ENCODE measurements around the gene CACNG4.

CACNG4 gene

DNA sequence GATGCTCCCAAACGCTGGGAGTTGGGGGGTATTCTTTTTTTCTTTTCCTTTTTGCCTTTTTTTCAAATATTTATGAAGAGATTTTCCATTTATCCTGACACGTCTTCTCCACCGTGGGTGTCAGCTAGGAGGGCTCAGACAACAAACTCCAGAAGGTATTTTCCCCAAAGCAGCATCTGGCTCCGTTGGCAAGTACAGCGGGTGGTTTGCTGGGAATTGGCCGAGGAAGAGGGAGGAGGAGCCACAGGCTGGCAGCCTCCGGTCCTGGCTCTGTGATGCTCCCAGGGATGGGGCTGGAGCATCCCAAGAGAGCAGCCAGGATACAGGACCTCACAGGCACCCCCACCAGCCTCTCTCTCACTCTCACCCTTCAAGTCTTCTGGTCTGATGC, 10.9 kb upstream of the CACNG4 start:
- no peak for TF ChIP-seq CTCF (IDR thresholded peaks at IDR 0.05; ENCODE audit: borderline replicate concordance, insufficient read depth, low read depth, low read length)
- H3K4me3 ChIP-seq (ENCODE audit: low read depth, low read length), result no peak overlapping the region

GRCh38 chr17:66954632-66955031, 9.9 kb upstream of the CACNG4 start:
- no peak overlapping the region for H3K4me3 ChIP-seq (ENCODE audit: low read depth, low read length)
- no peak for TF ChIP-seq CTCF (IDR thresholded peaks at IDR 0.05; ENCODE audit: borderline replicate concordance, insufficient read depth, low read depth, low read length)

- TF ChIP-seq CTCF (IDR thresholded peaks at IDR 0.05; ENCODE audit: borderline replicate concordance, insufficient read depth, low read depth, low read length), result no peak
- H3K4me3 ChIP-seq (ENCODE audit: low read depth, low read length), result no peak overlapping the region
Measured at GRCh38 chr17:66955821-66956220, 8.7 kb upstream of the CACNG4 start.

GRCh38 chr17:66956941-66957340, 7.6 kb upstream of the CACNG4 start:
- no peak for TF ChIP-seq CTCF (IDR thresholded peaks at IDR 0.05; ENCODE audit: borderline replicate concordance, insufficient read depth, low read depth, low read length)
- H3K4me3 ChIP-seq (ENCODE audit: low read depth, low read length), result no peak overlapping the region

DNA sequence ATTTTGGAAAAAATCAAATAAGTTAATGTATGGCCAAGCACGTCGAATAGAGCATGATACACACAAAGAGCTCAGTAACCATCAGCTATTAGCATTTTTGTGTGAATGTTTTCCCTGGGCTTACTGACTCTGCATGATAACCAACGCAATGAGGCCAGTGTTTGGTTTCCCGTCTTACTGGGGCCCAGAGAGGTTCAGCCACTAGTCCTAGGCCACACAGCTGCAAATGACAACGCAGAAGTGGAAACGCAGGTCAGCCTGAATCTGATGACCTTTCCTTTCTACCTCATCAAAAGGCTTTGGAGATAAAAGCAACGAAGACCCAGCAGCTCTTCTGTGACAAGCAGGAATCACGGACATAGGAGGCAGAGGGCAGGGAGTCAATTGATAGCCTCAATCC, 7.2 kb upstream of the CACNG4 start:
- TF ChIP-seq CTCF (IDR thresholded peaks at IDR 0.05; ENCODE audit: borderline replicate concordance, insufficient read depth, low read depth, low read length), result no peak
- no peak overlapping the region for H3K4me3 ChIP-seq (ENCODE audit: low read depth, low read length)

- no peak for TF ChIP-seq CTCF (IDR thresholded peaks at IDR 0.05; ENCODE audit: borderline replicate concordance, insufficient read depth, low read depth, low read length)
Measured at GRCh38 chr17:66957951-66958579, 6.4 kb upstream of the CACNG4 start.

DNA sequence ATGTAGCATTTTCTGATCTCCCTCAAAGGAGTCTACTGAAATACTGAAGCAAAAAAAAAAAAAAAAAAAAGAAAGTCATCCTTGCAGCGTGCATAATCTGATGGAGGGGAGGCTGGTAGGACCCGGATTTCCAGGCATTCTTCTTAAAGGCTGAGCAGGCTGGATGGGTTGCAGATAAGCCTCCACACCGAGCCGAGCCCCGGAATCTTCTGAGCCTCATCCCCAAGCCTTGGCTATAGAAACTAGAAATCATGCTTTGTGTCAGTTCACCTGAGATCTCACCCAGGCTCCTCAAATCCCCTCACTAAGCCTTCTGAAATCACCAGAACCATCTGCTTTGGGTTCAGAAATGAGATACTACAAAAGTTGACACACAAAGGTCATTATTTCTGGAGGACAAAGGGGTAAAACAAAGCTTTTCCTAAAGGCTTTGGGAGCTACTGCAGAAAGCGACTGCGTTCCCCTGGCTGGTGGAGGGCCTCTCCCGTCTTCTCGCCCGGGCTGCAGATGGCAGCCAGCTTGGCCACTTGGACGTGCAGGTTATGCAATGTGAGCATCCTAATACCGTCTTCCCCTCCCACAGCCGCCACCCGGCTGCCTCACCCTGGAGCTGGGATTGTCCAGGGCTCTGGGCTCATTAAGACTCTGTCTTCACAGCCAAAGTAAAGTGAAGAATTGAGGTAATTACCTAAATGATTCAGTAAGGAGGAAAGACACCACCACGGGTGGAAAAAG, 4.7 kb upstream of the CACNG4 start:
- TF ChIP-seq CTCF (IDR thresholded peaks at IDR 0.05; ENCODE audit: borderline replicate concordance, insufficient read depth, low read depth, low read length), result no peak
- no peak overlapping the region for H3K4me3 ChIP-seq (ENCODE audit: low read depth, low read length)

More at GRCh38 chr17:66957951-66958579, 6.4 kb upstream of the CACNG4 start:
- H3K4me3 ChIP-seq (ENCODE audit: low read depth, low read length), result no peak overlapping the region
